CD4-positive, alpha-beta T cell (primary cell): Measurements from ENCODE around the gene SDC3. TPM values are rescaled to one million over a fixed set of nuclear protein-coding genes. Genes with fewer than 3 reads are reported as not detected.

Experiments used
- ATAC-seq: fragments of 200-7000 bp; cut with Tn5 transposase; one replicate; pipeline ENCODE4 v1.10.0; 2022; ENCODE audit warnings: mild to moderate bottlenecking; ENCODE audit not compliant: poor library complexity
- CTCF ChIA-PET: fragments of 350-600 bp; sonication (Branson Sonifier 250); formaldehyde crosslinking; loops from one replicate; lab custom pipeline; 2021; ENCODE audit warnings: antibody characterized with exemption, inconsistent platforms; lab: Charles Lee
- POLR2A ChIA-PET: fragments of 350-600 bp; sonication (Branson Sonifier 250); formaldehyde crosslinking; loops from one replicate; lab custom pipeline; 2021; ENCODE audit warnings: antibody characterized with exemption, inconsistent platforms; lab: Charles Lee
- DNase-seq, 14 experiments: peaks; one replicate each; pipeline ENCODE4 v3.0.0-alpha.2; 2013 to 2020; ENCODE audit warnings: mixed read lengths in 2 of 14
- H3K27ac ChIP-seq, 2 donors: one replicate each; pipeline versions ENCODE4 v1.5.1 to v1.7.0; 2013; ENCODE audit warnings: low read length in 2 of 2, low read depth in 1 of 2, mild to moderate bottlenecking in 1 of 2
- H3K27me3 ChIP-seq, 2 experiments: 1 replicate in 1 of 2; 2 replicates in 1 of 2; pipeline versions ENCODE4 v1.6.1 to v1.7.0; 2013; ENCODE audit warnings: low read length in 2 of 2, control low read depth in 1 of 2, mild to moderate bottlenecking in 1 of 2, moderate library complexity in 1 of 2; ENCODE audit not compliant: insufficient read depth in 2 of 2, control insufficient read depth in 1 of 2
- H3K36me3 ChIP-seq: one replicate; pipeline ENCODE4 v1.6.1; 2013; ENCODE audit warnings: low read length, control low read depth; ENCODE audit not compliant: insufficient read depth
- H3K4me1 ChIP-seq: one replicate; pipeline ENCODE4 v1.6.1; 2013; ENCODE audit warnings: low read length, control low read depth; ENCODE audit not compliant: insufficient read depth
- H3K4me3 ChIP-seq: one replicate; pipeline ENCODE4 v1.5.1; 2013; ENCODE audit warnings: mild to moderate bottlenecking, low read length, moderate library complexity
- H3K9me3 ChIP-seq, 2 experiments: 1 replicate in 1 of 2; 2 replicates in 1 of 2; pipeline versions ENCODE4 v1.6.1 to v1.7.0; 2013; ENCODE audit warnings: low read length in 2 of 2, mild to moderate bottlenecking in 2 of 2, control low read depth in 1 of 2, moderate library complexity in 1 of 2; ENCODE audit not compliant: control insufficient read depth in 1 of 2, insufficient read depth in 1 of 2
- H3K27ac Mint-ChIP-seq: one replicate; pipeline ENCODE4 v1.8.0; 2020; ENCODE audit warnings: mixed read lengths
- H3K27me3 Mint-ChIP-seq: one replicate; pipeline ENCODE4 v1.8.0; 2021; ENCODE audit warnings: mixed read lengths
- H3K36me3 Mint-ChIP-seq: one replicate; pipeline ENCODE4 v1.8.0; 2021; ENCODE audit warnings: low read depth, mixed read lengths
- H3K4me1 Mint-ChIP-seq: one replicate; pipeline ENCODE4 v1.8.0; 2021; ENCODE audit warnings: low read depth, mixed read lengths
- H3K4me3 Mint-ChIP-seq: one replicate; pipeline ENCODE4 v1.8.0; 2020; ENCODE audit warnings: mild to moderate bottlenecking, mixed read lengths
- H3K9me3 Mint-ChIP-seq: one replicate; pipeline ENCODE4 v1.8.0; 2020; ENCODE audit warnings: mixed read lengths
- CTCF ChIP-seq: fragments of 200-600 bp; IDR thresholded peaks from one replicate; pipeline ENCODE4 v1.8.0; 2022; ENCODE audit warnings: antibody characterized with exemption, mild to moderate bottlenecking
- intact Hi-C, 2 experiments: fragments of 100-400 bp; cut with DNase I in 1 of 2; cut with micrococcal nuclease in 1 of 2; formaldehyde crosslinking; loops; one replicate each; pipeline versions ENCODE4 v1.15.1 to v1.9.0; 2023 to 2025; cut with DNase I, micrococcal nuclease
- total RNA-seq, 174 experiments: library from RNA in 2 of 174; stranded (reverse) in 2 of 174; gene quantifications; one replicate each; pipeline ENCODE4 v1.2.3 and lab custom pipeline; 2021 to 2026

SDC3 gene
- total RNA-seq, 2 experiments from 2014 or later, result 0.14 TPM; not detected in 1

- no peak for TF ChIP-seq CTCF
- no peak for DNase-seq
- ChIA-PET CTCF (no interaction called here), POLR2A (no interaction called here)
- no peaks in the 10 kb centered on the region for H3K4me1 ChIP-seq
- Mint-ChIP-seq H3K4me1 (no peaks in the 10 kb centered on the region), H3K27me3 (peaks cover 16% of the 10 kb centered on the region), H3K36me3 (no peaks in the 10 kb centered on the region), H3K27ac (no peak overlapping the region), H3K9me3 (no peaks in the 10 kb centered on the region), H3K4me3 (no peak overlapping the region)
- no peak overlapping the region for H3K27ac ChIP-seq
- H3K4me3 ChIP-seq, result no peak overlapping the region
- peaks cover 0 to 3% of the 10 kb centered on the region in 2 experiments for H3K9me3 ChIP-seq
- H3K36me3 ChIP-seq, result no peaks in the 10 kb centered on the region
- no peak for ATAC-seq
- intact Hi-C loops, result no loop called here
- H3K27me3 ChIP-seq, result peaks cover 0 to 6% of the 10 kb centered on the region in 2 experiments
These were observed 74.3 kb downstream of the SDC3 start for GRCh38 chr1:30834253-30834652.

- Mint-ChIP-seq H3K36me3 (no peaks in the 10 kb centered on the region), H3K4me3 (no peak overlapping the region), H3K27ac (no peak overlapping the region), H3K4me1 (peaks cover 1% of the 10 kb centered on the region), H3K27me3 (peaks cover 47% of the 10 kb centered on the region), H3K9me3 (no peaks in the 10 kb centered on the region)
- Histone ChIP-seq H3K9me3 (peaks cover 0 to 6% of the 10 kb centered on the region in 2 experiments), H3K27me3 (peaks cover 6 to 17% of the 10 kb centered on the region in 2 experiments), H3K4me3 (no peak overlapping the region), H3K36me3 (no peaks in the 10 kb centered on the region), H3K4me1 (no peaks in the 10 kb centered on the region), H3K27ac (no peak overlapping the region)
- no peak for TF ChIP-seq CTCF
- DNase-seq, result no peak
- ATAC-seq, result no peak
- ChIA-PET CTCF (no interaction called here), POLR2A (no interaction called here)
- intact Hi-C loops, result no loop called here
These were observed 78.0 kb downstream of the SDC3 start for GRCh38 chr1:30830537-30830936.

- Mint-ChIP-seq H3K27me3 (peaks cover 53% of the 10 kb centered on the region), H3K9me3 (no peaks in the 10 kb centered on the region), H3K36me3 (no peaks in the 10 kb centered on the region), H3K27ac (no peak overlapping the region), H3K4me1 (peaks cover 8% of the 10 kb centered on the region), H3K4me3 (no peak overlapping the region)
- CTCF ChIA-PET, result no interaction called here
- no peak for TF ChIP-seq CTCF
- Histone ChIP-seq H3K4me3 (no peak overlapping the region), H3K4me1 (no peaks in the 10 kb centered on the region), H3K9me3 (peaks cover 0 to 6% of the 10 kb centered on the region in 2 experiments), H3K36me3 (no peaks in the 10 kb centered on the region), H3K27ac (no peak overlapping the region), H3K27me3 (peaks cover 13 to 23% of the 10 kb centered on the region in 2 experiments)
- DNase-seq (no peak), ATAC-seq (no peak)
- intact Hi-C loops, result no loop called here
- POLR2A ChIA-PET, result no interaction called here
These were observed 78.7 kb downstream of the SDC3 start for GRCh38 chr1:30829889-30830288.
